HG02885 (cell line): ENCODE measurements around the gene NAT16.

ENCODE experiments used
- ATAC-seq: cut with Tn5 transposase; IDR thresholded peaks from one replicate; pipeline ENCODE4 v1.9.1; 2021; ENCODE audit warnings: mild to moderate bottlenecking; ENCODE audit not compliant: unreplicated experiment, poor library complexity

The NAT16 gene

DNA sequence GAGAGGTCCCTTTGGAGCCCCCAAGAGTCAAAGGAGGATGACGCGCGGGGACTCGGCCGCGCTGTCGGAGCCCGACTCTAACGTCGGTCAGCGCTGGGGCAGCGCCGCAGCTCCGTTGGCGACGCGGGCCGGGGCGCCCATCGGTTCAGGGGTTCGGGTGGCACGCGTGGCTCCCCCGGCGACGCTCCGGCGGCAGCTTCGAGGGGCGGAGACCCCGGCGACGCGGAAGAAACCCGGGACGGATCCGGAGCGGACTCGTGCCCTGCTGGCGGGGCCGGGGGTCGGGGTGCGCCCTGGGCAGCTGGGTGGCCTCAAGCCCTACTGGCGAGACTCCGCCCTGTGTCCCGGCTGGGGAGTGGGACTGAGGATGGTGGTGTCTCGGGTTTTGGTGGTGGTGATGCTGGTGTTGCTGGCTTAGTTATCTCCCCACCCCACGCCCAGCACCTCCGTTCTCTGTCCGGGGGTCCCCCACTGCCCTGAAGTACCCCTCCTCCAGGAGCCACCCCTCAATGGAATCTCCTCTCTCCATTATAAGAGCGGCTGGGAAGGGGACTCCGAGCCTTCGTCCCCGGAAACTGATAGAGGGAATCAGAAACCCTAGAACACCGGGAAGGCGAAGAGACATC, at the start of gene NAT16:
TSS of gene NAT16 (minus strand) at position 164 of the 626 bp plus-strand sequence. CDS start 5,486 bp downstream, outside the sequence.
- no peak for ATAC-seq

DNA sequence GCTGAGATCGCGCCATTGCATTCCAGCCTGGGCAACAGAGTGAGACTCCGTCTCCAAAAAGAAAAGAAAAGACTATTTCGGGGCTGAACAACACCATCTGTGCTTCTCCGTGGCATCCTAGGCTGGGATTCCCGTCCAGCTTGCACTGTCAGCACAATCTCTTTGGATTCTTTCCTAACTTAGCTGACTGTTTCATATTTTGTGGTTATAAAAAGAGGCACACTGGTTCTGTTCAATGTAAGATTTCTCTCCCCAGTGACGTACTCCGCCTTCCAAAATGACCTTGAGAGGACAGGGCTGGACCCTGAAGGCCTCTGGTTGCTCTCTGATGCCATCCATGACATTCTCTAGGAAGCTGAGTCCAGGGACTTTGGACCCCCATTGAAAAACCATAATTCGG, 46.6 kb upstream of the NAT16 start:
- ATAC-seq, result no peak

DNA sequence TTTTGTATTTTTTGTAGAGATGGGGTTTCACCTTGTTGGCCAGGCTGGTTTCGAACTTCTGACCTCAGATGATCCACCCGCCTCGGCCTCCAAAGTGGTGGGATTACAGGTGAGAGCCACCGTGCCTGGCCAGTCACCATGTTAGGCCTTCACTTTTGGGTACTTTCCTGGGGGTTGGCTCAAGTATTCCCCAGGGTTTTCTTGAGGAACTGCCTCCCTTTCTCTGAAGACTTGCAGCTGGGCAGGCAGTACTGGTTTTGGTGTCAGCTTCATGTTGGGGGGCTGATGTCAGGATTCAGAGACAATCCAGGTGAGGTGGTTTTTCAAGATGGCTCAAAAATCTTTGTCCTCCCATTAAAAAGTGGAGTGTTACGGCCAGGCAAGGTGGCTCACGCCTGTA, 45.6 kb upstream of the NAT16 start:
- ATAC-seq, result no peak

DNA sequence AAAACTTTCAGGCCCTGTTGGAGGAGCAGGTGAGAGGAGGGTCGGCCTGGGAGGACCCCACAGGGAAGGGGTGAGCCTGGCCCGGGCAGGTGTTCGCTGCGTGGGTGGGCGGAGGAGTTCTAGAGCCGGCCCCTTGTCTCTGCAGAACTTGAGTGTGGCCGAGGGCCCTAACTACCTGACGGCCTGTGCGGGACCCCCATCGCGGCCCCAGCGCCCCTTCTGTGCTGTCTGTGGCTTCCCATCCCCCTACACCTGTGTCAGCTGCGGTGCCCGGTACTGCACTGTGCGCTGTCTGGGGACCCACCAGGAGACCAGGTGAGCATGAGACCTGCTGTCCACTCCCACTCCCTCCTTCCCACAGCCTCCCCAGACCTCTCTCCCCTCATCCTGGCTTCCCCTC, 43.4 kb upstream of the NAT16 start:
- no peak for ATAC-seq

DNA sequence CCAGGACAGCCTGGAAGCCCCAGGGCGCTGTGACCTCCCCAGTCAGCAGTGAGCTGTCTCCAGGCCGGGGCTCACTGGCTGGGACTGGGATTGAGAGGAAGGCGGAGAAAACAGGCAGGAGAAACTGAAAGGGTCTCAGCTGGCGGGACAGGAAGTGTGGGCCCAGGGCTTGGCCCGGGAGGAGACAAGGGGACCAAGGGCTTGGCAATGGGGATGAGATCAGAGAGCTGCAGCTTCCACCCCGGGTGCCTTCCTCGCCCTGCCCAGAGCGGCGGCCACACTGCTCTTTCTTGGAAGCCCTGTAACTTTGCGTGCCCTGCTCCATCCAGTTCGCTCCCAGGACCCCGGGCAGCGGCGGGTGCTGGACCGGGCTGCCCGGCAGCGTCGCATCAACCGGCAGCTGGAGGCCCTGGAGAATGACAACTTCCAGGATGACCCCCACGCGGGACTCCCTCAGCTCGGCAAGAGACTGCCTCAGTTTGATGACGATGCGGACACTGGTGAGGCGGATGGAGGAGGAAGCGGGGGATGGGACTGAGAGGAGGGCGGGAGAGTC, 42.3 kb upstream of the NAT16 start:
- no peak for ATAC-seq

DNA sequence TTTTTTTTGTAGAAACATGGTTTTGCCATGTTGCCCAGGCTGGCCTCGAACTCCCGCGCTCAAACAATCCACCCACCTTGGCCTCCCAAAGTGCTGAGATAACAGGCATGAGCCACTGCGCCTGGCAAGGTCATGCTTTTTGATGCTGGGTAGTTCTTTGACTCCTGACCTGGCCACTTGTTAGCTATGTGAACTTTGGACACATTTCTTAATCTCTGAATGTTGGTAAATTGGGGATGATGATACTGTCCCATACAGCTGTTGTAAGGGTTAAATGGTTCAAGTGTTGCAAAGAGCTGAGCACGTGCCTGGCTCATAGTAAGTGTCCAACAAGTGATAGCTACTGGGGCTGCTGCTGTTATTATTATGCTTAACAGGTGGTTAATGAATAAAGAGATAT, 40.2 kb upstream of the NAT16 start:
- no peak for ATAC-seq

DNA sequence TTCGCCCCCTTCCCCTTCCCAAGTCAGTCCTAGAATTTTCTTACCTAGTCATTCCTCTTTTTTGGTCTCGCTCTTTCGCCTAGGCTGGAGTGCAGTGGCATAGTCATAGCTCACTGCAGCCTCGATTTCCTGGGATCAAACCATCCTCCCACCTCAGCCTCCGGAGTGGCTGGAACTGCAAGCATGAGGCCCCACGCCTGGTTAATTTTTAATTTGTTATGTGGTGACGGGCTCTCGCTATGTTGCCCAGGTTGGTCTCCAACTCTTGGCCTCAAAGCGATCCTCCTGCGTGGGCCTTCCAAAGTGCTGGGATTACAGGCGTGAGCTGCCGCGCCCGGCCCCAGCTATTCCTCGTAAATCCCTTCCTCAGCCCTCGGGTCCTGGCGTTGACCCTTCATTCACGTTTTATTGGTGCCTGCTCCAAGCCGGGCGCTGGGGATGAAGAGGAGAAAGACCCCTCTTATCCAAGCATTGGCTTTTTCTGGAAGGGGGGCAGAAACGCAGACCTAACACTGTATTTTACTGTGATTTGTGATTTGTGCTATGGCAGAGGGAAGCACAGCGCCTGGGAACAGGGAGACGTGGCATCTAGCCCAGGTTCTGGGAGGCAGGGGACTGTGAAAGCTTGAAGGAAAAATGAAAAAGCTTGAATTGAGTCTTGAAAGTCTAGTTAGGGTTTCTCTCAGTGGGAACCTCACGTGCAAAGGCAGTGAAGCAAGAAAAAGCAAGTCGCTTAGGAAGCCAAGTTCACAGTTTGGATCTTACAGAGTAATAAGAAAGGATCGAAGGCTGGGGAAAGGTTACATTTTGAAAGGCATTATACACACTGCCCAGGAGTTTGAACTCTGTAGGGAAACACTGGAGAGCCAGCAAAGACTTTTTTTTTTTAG, 38.4 kb upstream of the NAT16 start:
- ATAC-seq, result peak; percentile 3

DNA sequence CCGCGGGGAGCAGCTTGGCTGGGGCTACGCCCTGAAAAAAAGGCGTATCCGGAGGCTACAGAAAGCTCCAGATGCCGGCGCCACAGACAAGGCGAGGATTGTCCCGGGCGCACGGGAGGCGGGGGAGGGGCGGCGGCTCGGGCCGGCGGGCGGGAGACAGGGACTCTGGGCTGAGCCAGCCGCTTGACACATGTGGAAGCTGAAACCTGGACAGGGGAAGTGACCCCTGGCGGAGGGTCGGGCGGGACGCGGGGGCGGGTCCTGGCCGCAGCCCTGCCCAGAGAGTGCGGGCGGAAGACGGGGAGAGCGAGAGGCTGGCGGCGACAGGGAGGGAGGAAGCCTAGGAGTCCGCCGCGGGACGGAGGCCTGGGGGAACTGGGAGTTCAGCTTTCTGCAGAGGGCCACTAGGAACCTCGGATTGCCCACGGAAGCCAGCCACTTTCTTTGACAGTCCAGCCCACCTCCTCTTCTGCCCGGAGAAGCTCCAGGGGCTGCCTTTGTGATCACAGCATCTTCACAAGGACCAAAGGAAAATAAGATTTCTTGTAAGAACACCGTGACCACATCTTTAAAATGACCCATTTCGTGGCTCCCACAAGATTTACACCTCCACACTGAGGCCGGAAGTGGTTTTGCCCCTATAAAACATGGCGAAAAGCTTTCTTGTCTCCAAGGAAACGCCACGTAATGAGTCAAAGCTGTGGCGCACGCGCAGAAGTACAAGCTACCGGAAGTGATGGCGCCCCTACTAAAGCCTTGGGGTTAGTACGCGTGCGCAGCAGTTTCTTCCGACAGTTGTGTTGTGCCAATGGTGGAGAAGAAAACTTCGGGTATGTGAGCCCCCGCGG, 37.5 kb upstream of the NAT16 start, which contains the start of the genes PLOD3 and ZNHIT1:
TSS of gene PLOD3 (minus strand) at position 194 of the 848 bp plus-strand sequence. CDS start 307 bp downstream, outside the sequence.
TSS of gene ZNHIT1 (plus strand) at position 778 of the 848 bp plus-strand sequence. CDS start at position 809, 31 bp downstream.
- peak; percentile 77 for ATAC-seq

DNA sequence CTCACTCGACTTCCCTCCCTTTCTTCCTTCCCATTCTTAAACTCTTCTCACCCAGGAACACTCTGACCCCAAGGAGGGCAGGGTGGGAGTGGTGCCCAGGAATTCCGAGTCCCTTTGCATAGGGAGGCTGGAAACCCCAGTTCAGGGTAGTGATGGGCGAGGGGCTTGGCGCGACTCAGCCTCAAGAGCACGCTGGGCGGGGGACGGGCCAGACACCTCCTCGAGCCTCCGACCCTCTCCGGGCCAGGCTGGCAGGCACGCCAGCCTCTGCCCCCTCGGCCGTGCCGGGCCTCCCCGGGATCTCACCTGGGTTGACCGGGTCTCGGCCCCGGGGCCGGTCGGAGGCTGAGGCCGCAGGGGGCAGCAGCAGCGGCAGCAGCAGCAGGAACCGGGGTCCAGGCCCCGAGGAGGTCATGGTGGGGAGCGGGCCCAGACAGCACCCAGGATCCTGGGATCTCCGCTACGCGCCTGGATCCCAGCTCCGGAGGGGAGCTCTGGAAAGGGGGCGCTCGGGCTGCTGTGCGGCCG, 36.8 kb upstream of the NAT16 start:
- peak; percentile 25 for ATAC-seq

DNA sequence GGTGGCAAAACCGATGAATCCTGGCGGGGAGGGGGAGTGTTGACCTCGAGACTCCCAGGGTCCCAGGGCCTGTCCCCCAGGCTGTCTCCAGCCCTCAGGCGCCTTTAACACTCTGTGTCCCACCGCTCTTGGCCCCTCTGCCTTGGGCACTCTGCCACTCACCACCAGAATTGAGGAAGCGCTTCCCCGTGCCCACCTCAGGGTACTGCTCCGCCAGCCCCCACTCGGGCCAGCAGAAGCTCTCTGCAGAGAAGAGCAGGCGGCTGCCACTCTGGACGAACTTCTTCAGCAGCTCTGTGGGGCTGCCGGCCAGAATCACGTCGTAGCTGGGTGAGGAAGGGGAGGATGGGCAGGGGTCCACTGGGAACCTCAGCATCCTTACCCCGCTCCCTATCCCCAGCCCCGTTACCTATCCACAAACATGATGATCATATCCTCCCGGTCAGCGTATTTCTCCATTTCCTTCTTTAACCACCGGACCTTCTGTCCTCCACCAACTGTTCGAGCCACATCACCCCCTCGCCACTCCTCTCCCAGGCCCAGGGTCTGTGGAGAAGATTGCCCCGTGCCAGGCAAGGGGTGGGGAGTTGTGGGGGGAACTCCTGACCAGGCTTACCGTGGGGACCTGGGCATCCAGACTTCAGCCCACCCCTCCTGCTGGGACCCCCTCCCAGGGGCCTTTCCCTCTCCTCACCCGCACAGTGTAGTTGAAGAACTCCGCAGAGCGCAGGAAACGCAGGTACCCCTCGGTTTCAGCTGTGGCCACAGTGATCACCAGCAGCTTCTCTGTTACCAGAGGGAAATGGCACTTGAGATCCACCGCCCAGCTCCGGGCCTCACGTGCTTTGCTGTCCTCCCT, 36.1 kb upstream of the NAT16 start:
- ATAC-seq, result no peak

DNA sequence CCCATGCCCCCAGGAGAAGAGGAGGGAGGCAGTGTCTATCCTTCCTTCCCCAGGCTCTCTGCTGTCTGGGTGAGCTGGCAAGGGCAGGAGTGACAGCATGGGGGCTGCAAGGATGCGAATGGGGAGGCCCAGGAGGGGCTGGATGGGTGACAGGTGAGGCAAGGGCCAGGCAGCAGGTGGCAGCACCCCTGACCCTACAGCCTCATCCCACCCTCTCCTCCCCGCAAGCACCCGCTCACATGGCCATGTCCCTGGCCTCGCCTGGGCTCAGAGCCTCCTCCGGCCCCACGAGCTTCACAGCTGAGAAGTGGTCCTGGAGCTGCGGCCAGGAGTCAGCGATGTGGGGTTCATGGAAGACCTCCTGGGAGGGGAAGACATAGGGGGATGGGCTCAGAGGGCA, 31.9 kb upstream of the NAT16 start:
- no peak for ATAC-seq

DNA sequence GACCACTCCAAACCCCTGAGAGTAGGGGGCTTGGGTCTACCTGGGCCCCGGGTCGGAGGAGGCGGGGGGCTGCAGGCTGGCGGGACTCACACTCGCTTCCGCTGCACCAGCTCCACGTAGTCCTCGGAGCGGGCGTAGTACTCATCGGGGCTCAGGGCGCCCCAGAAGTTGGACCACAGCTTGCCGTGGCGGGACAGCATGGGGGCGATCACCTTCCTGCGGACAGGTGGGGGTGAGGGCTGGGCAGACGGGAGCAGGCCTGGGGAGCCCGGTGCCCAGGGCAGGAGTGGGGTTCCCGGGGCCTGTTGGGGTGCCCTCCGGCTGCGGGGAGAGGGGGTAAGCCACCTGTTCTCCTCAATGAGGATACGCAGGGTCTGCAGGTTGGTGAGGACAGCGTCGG, 31.4 kb upstream of the NAT16 start:
- ATAC-seq, result no peak

DNA sequence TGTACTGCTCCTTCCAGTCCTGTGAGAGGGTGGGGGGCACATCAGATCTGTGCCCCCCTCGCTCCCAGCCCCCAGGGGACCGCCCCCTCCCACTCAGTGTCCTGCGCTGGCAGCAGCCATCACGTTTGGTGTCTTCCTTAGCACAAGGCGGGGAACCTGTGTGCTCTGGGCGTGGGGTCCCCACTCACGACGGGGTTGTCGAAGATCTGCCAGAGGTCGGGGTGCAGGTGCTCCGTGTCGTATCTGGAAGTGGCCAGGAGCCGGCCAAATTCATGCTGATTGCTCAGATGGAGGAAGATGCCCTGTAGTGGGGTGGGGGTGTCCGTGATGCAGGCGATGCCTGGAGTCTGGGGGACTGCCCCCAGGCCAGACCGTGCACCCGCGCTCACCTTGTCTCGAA, 30.1 kb upstream of the NAT16 start:
- no peak for ATAC-seq

DNA sequence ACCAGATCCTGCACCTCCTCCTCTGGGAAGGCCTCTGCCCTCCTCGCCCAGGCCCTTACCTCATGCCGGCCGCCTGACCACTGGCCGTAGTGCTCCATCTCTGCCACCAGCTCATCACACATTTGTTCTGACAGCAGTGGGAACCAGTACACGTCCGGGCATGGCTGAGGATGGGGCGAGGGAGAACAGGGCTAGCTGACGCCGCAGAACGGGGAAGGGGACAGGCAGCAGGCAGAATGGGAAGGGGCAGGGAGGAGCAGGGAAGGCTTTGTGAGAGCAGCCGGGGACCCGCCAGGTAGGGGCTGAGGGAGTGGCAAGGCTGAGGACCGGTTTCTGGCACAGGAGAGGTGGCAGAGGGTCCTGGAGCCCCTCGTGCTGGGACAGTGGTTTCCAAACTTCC, 28.7 kb upstream of the NAT16 start:
- ATAC-seq, result no peak

DNA sequence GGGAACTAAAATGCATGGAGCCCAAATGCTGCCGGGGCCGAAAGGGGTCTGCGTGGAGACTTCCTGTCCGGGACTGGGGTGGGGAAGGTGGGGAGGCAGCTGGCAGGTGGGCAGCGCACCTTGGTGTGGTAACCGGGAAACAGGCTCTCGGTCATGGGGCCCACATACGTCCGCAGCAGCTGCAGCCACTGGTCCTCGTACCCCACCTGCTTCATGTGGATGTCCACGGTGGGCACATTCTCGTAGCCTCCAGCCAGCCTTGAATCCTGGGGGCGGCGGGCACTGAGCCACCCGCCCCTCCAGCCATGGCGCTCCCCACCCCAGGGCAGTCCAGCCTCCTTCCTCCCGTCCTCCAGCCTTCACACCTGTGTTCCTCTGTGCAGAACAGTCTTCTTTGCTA, 27.4 kb upstream of the NAT16 start:
- no peak for ATAC-seq

DNA sequence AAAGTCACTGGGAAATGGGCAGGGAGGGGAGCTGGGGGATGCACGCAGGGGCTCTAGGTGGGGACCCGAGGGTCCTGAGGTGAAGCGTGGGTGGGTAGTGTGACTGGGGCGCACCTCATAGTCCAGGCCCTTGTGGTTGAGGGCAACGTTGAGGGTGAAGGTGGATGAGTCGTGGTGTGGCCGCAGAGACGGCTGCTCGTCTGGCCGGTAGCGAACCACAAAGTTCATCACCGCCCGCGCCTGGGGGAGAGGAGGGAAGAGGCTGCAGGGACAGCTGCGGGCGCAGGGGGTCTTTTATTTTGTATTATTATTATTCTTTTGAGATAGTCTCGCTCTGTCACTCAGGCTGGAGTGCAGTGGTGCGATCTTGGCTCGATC, 26.6 kb upstream of the NAT16 start:
- ATAC-seq, result no peak

DNA sequence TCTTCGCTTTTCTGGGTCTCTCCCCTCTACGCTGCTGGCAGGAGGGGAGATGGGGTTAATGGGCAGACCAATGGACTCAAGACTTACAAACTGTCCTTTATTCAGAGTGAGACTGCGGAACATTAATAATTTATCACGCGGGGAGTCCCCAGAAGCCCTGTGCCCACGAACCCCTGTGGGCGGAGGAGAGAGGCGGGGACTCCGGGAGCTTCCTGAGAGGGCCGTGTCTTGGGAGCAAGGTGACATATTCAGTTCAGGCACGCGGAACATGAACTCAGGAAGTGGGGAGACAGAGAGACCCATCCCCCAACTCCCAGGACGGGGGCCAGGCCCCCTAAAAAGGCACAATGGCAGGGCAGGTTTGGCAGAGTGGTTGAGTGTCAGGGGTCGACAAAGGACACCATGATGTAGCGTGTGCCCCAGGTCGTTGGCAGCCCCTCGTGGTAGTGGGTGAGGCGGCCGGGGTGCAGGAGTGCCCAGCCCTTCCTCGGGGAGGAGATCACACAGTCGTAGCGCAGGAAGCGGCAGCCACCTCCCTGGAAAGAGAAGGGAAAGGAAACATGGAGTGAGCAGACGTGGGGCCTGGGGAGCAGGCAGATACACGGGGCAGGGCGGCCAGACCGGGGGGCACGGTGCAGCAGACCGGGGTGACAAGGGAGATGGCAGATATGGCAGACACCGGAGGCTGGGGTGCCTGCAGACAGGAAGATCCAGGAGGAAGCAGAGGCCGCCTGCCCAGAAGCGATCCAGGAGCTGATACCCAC, 26.0 kb upstream of the NAT16 start:
- ATAC-seq, result no peak
